HEK293 (cell line): ENCODE measurements around the gene SPDYE16.

ENCODE experiments used
- TCF7L2 ChIP-seq: IDR thresholded peaks from 2 replicates; pipeline ENCODE4 v1.6.1; 2011; ENCODE audit warnings: low read depth, mild to moderate bottlenecking, inconsistent platforms, low read length, moderate library complexity, borderline replicate concordance
- ZNF792 ChIP-seq: fragments of 450-650 bp; formaldehyde crosslinking; IDR thresholded peaks from 2 replicates; pipeline ENCODE4 v1.5.1; 2016; ENCODE audit warnings: missing biosample characterization, missing genetic modification characterization
- TF ChIP-seq, protein P1 (sequence below): fragments of 450-650 bp; formaldehyde crosslinking; IDR thresholded peaks from 2 replicates; pipeline ENCODE4 v1.5.1; 2016; ENCODE audit warnings: missing biosample characterization, missing genetic modification characterization
- TF ChIP-seq, protein P2 (sequence below): fragments of 450-650 bp; formaldehyde crosslinking; IDR thresholded peaks from 2 replicates; pipeline ENCODE4 v1.5.1; 2016; ENCODE audit warnings: missing biosample characterization, missing genetic modification characterization
- TF ChIP-seq, protein P3 (sequence below): fragments of 450-650 bp; formaldehyde crosslinking; IDR thresholded peaks from 2 replicates; pipeline ENCODE4 v1.5.1; 2016; ENCODE audit warnings: missing biosample characterization, missing genetic modification characterization, low read depth

DNA sequence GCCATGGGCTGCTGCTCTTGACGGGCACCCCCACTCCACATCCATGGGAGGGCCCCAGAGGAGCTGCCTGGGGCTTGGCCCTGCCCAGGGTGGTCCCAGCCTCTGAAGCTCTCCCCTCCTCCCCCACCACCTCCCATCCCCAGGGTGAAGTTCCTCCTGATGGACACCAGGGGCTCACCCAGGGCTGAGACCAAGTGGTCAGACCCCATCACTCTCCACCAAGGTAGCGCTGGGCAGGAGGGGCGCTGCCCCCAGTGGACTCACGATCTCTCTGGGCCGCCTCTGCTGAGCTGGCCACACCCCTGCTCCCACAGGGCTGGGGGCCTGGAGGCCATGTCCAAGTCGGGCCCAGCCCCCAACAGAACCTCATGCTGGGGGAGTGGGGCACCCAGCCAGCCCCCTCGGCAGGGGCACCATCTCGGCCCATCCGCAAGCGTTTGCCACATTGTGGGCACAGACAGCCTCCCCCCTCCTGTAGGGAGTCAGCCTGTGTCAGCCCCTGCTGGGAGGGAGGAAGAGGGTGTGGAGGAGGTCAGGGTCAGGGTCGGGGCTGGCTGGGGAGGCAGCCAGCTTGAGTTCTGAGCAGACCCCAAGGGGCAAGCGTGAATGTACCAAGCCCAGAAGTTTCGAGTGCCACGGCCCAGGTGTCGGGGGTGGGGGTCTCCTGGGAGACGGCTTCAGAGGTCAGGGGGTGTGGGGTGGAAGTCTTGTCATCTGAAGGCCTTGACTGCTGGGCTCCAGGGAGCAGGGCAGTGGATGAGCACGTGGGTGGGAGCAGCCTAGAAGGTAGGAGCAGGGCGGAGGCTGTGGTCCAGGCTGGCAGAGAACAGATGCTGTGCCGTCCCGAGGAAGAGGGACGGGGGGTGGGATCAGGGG, 29.9 kb downstream of the SPDYE16 start:
- TF ChIP-seq, protein P1, sequence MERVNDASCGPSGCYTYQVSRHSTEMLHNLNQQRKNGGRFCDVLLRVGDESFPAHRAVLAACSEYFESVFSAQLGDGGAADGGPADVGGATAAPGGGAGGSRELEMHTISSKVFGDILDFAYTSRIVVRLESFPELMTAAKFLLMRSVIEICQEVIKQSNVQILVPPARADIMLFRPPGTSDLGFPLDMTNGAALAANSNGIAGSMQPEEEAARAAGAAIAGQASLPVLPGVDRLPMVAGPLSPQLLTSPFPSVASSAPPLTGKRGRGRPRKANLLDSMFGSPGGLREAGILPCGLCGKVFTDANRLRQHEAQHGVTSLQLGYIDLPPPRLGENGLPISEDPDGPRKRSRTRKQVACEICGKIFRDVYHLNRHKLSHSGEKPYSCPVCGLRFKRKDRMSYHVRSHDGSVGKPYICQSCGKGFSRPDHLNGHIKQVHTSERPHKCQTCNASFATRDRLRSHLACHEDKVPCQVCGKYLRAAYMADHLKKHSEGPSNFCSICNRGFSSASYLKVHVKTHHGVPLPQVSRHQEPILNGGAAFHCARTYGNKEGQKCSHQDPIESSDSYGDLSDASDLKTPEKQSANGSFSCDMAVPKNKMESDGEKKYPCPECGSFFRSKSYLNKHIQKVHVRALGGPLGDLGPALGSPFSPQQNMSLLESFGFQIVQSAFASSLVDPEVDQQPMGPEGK (tag by site-specific recombination), result no peak
- TF ChIP-seq ZNF792 (tag by site-specific recombination), result no peak
- TF ChIP-seq, protein P2, sequence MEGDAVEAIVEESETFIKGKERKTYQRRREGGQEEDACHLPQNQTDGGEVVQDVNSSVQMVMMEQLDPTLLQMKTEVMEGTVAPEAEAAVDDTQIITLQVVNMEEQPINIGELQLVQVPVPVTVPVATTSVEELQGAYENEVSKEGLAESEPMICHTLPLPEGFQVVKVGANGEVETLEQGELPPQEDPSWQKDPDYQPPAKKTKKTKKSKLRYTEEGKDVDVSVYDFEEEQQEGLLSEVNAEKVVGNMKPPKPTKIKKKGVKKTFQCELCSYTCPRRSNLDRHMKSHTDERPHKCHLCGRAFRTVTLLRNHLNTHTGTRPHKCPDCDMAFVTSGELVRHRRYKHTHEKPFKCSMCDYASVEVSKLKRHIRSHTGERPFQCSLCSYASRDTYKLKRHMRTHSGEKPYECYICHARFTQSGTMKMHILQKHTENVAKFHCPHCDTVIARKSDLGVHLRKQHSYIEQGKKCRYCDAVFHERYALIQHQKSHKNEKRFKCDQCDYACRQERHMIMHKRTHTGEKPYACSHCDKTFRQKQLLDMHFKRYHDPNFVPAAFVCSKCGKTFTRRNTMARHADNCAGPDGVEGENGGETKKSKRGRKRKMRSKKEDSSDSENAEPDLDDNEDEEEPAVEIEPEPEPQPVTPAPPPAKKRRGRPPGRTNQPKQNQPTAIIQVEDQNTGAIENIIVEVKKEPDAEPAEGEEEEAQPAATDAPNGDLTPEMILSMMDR, result no peak
- TF ChIP-seq, protein P3, sequence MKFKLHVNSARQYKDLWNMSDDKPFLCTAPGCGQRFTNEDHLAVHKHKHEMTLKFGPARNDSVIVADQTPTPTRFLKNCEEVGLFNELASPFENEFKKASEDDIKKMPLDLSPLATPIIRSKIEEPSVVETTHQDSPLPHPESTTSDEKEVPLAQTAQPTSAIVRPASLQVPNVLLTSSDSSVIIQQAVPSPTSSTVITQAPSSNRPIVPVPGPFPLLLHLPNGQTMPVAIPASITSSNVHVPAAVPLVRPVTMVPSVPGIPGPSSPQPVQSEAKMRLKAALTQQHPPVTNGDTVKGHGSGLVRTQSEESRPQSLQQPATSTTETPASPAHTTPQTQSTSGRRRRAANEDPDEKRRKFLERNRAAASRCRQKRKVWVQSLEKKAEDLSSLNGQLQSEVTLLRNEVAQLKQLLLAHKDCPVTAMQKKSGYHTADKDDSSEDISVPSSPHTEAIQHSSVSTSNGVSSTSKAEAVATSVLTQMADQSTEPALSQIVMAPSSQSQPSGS (tag by site-specific recombination), result no peak
- TF ChIP-seq TCF7L2, result no peak
